Measurements from ENCODE around the gene RGP1.

GRCh38 chr9:35700942-35701341 is 48.1 kb upstream of the RGP1 start:
- TF ChIP-seq CTCF (IDR thresholded peaks at IDR 0.05; ENCODE audit: insufficient read depth, low read depth, low read length): no peak
- TF ChIP-seq EZH2 (IDR thresholded peaks at IDR 0.05; ENCODE audit: insufficient read depth, low read length): no peak

All from astrocyte (in vitro differentiated cells and primary cell).